HG03521 (cell line): ENCODE data around the gene SFXN3.
"Not testable (repeated sequence)": the region's sequence is repeated elsewhere in the genome, so short reads cannot be mapped to it uniquely, and the experiment has no call there.

ENCODE experiments used
- ATAC-seq: cut with Tn5 transposase; IDR thresholded peaks from one replicate; pipeline ENCODE4 v1.9.1; 2021; ENCODE audit warnings: mild to moderate bottlenecking, moderate library complexity; ENCODE audit not compliant: unreplicated experiment

Gene SFXN3

DNA sequence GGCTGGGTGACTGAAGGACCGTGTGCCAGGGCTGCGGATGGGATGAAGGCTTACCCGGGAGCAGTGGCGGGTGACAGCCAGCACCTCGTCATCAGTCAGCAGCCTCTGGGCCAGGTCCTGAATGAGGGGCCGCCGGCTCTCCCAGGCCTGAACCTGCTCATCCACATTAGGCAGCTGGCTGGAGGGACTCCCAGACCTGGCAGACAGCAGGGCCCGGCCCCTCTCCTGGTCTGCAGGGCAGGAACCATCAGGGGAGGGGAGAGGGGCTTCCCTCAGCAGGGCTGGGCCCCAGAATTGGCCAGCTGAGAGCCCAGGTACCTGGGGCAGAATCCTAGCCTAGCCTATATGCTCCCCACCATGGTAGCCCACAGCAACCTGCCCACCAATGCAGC, 15.5 kb upstream of the SFXN3 start:
- no peak for ATAC-seq

DNA sequence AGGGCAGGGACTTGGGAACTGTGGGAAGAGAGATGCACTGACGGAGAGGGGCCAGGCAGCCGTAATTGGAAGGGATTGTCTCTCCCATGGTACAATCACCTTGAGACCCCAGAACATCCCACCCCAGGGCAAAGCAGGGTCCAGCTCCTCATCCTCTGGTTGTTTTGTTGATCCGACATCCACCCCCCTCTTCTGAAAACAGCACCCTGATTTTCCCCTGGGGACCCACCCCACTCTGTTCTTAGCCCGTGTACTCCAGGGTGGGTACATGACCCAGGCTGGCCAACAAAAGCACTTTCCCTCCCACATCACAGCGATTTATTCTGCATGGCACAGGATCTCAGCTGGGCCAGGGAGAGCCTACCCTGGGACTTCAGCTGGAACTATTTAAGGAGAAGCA, 14.2 kb upstream of the SFXN3 start:
- no peak for ATAC-seq

DNA sequence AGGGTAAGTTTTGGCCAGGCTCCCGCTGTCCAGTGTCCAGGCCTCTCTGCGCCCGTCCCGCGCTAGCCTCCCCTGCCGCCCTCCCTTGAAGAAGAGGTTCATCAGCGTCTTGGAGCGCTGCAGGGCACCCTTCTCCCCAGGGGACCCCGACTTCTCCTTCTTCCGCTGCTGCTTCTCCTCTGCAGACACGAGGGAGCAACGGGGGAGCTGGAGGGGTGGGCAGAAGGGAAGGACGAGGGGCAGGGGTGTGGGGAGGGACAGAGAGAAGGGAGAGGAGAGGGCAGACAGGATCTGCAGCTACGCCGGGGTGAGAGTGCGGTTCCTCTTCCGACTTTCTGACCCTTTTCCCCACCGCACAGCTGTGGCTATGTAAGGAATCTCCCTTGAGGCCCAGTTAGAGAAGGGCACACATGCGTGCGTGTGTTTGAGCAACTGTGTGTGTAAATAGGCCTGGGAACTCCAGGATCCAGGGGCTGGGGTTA, 12.9 kb upstream of the SFXN3 start:
- no peak for ATAC-seq

DNA sequence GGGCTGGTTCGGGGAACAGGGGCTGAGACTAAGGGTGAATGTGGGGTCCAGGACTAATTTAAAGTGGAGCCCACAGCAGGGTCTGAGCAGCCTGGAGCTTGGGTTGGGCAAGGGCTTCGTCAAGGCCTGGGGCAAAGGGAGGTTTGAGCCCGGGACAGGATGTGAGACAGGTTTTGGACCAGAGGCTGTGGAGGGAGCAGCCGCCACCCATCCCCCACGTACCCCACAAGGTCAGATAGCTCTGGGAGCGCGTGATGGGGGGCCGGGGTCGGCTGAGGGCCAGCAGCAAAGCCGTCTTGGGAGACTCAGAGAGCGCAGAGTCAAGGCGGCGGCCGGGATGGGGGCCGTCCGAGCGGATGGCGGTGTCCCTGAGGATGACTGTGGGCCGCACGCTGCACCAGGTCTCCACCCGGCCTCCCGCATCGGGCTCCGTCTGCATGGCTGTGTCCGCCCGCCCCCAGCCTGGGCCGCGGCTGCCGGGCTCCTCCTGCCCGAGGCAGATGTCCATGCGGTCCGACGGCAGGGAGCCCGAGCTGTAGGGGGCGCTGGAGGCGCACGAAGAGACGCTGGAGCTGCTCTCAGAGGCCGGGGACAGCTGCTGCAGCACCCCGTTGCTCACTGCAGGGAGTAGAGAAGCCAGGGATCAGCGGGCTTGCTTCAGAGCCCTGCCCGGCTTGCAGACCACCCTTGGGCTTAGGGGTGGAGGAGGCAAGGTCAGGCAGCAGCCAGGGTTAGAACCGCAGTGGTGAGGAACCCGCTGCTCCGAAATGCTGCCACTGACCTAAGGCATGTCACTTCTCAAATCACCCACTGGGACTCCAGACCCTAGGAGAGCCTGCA, 12.2 kb upstream of the SFXN3 start:
- no peak for ATAC-seq

DNA sequence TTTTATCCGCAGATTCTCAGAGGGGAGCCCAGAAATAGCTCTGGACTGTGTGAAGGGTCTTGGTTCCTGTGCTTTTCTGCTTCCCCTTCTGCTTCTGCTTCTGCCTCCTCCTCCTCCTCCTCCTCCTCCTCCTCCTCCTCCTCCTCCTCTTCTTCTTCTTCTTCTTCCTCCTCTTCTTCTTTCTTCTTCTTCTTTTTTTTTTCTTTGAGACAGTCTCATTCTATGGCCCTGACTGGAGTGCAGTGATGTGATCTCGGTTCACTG, 11.7 kb upstream of the SFXN3 start:
- no peak for ATAC-seq

DNA sequence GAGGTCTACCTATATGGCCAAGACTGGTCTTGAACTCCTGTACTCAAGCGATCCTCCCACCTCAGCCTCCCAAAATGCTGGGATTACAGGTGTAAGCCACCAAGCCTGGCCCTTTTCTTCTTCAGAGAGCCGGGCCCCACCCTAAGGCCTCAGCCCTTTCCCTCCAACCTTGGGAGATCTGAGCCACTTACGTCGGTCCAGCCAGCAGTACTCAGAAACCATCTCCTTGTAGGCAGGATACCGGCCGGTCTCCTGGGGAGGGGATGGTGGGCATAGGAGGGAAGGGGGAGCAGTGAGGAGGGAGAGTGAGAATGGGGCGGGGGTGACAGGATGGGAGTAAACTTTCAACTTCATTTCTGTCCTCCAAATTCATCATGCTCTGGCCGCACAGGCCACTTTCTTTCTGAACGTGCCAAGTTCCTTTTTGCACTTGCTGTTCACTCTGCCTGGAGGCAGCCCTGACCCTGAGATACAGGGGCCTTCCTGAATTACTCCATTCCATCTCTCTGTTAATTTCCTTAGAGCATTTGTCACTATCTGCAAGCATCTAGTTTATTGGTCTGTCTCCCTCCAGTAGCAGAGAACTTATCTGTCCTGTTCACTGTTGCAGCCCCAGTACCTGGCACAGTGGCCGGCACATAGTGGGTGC, 10.5 kb upstream of the SFXN3 start:
- no peak for ATAC-seq

DNA sequence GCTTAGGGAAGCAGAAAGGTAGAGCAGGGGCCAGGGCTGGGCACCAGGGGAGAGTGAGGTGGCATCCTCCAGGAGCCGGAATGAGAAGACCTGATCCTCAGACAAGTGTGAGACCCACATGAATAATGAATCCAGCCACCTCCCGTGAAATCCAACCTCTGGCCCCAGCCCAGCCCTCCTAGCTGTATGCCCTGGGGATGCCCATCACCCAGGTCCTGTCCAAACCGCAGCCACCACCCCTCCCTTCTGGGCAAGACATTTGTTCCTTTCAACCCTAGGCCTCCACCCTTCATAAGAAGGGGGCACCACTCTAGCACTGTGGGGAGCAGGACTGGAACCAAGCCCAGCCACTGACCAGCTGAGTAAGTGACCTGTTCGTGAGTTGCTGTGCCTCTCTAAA, 9.8 kb upstream of the SFXN3 start:
- ATAC-seq: no peak

DNA sequence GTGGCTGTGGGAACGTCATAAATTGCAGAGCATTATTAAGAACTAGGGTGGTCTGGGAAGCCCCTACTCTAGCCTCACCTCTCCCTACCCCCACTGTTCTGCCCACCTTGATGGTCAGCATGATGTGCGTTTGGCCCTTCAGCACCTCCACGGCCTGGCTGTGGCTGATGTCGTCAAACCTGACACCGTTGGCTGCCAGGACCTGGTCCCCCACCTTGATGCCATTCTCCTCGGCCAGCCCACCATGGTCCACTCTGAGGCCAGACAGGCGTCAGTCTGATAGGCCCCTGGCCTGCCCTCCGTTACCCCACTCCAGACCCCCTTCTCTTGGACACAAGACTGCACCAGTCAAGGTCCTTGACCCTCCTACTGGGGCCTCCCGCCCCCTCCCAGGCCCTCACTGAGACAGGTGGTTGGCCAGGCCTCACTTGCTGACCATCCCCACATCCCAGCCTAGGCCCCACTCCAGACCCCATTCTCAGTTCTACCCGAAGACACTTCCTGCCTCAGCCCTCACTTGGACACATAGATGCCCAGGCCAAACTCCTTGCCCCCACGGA, 9.3 kb upstream of the SFXN3 start:
- ATAC-seq: no peak

DNA sequence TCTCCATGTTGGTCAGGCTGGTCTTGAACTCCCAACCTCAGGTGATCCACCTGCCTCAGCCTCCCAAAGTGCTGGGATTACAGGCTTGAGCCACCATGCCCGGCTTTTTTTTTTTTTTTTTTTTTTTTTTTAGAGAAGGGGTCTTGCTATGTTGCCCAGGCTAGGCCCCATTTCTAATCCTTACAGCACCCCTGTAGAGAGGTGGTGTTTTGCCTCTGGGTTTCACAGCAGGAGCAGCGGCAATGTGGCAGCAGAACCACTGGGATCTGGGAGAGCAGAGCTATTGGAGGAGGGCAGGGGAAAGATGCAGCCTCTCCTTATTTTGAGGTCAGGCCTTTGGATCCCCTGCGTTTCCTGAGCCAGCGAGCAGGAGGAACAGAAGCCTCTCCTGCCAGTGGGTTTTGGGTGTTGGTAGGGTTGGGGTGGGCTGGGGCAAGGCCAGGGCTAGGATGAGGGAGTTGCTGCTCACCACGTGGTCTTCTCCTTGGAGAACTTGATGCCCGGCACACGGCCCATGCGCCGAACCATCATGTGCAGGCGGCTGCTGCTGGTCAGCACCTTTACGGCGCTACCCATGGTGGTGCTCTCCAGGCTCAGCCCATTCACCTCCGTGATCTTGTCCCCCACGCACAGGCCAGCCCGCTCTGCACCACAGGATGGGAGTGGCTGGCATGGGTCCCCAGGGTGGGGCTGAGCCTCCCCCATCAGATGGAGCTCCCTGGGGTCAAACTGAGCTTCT, 7.9 kb upstream of the SFXN3 start:
- ATAC-seq: no peak

DNA sequence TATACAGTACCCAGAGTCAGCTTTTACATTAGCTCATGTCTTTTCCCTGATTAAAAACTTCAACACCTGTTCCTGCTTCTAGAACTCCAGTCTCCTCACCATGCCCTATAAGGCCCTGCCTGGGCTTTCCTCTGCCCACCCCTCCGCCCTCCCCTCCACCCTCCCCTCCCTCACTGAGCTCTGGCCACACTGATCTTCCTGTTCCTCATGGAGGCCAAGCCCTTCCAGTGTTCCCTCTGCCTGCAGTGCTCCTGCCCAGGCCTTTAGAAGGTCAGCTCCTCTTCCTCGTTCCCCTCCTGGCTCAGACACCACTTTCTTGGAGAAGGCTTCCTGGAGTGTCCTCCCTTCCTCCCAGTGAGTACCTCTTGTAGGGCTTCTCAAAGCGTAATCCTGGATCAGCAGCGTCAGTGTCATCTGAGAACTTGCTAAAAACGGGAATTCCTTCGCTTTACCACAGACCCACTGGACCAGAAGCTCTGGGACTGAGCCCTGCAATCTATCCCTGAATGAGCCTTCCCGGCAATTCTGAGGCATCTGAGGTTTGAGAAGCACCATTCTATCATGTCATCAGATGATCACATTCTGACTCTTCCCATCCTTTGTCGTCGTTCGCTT, 3.8 kb upstream of the SFXN3 start:
- ATAC-seq: no peak

DNA sequence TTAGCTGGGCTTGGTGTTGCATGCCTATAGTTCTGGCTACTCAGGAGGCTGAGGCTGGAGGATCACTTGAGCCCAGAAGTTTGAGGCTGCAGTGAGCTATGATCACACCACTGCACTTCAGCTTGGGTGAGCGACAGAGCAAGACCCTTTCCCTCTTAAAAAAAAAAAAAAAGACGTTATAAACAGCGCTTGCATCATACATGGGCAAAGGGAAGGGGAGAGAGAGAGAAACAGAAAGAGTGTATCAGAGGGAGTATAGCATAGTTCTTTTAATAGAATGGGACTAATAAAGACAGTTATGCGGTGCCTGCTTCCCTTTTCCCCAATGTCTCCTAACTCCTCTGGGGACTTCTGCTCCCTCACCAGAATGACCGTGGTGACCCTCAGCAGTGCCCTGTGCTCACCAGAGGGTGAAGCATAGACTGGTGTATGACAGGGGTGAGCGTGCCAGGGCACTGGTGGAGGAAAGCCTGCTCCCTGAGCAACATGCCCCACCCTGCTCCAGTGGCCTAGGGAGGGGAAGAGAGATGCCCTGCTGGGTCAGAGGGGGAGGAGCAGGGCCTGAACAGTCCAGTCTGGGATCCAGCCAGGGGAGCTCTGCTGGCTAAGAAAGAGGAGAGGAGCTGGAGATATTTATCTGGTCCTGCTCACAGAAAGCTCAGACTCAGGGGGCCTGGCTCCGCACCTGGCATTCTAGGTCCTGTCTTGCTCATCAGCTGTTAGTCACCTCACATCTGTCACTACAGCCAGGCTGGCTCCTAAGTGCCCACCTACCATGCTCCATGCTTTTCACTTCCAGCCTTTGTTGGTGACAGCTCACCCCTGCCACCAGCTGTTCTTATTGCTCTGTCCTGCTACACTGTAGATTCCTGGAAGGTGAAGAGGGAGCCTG, 2.3 kb upstream of the SFXN3 start:
- ATAC-seq: no peak

DNA sequence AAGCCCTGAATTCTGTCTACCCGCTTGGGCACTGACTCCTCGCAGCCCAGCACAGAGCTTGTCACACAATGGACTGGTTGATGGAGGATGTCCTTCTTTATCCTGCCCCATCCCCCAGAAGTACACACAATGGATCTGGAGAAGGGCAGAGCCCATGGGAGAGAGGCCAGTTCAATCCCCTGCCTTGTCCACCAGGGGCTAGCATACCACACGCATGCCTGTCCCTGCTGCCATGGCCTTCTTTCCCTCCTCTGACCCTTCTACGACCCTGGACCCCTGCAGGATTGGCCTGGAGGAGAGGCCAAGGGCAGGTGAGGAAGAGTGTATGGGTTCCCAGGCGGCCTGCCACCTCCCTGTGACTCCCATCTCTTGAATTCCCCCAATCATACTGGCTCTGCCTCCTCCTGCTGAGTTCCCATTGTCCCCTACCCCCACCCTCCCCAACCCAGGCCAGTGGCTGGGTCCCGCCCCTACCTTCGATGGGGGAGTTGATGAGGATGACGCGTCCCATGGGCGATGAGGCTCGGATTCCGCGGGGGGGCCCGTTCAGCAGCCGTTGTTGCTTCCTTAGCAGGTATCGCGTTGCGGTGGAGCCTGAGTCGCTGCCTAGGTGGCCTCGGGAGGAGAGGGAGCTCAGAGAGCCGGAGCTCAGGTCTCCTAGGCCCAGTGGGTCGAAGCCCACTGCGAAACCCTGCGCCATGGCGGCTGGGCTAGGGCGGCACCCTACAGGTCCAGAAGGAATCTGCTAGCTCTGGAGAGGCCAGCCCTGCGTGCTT, 1.3 kb upstream of the SFXN3 start:
- ATAC-seq: no peak

DNA sequence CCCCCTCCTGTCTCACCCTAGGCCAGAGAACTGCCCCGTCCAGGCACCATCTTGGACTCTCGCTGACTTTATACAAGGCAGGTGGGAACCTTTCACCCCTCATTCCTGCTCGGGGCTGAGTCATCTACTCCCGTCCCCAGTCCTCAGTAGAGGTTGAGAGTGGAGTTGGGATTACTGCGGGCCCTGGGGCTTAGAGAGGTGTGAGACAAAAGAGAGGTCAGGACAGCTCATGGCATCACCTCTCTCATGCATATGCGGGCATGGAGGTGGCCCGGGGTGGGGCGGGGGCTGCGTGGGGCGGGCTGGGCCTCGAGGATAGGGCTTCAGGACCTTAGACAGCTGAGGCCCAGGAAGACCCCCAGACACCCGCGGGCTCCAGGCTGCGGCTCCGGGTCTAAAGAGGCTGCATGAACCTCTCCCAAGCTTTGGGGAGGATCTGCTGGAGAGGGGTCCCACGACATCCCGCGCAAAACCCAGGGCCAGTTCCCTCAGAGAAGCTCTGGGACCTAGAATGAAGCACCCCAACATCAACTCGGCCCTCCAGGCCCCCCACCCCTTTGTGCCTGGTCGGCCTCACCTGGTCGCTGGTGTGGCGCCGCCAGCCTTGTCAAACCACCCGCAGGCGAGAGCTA, 422 bp upstream of the SFXN3 start:
- ATAC-seq: no peak

DNA sequence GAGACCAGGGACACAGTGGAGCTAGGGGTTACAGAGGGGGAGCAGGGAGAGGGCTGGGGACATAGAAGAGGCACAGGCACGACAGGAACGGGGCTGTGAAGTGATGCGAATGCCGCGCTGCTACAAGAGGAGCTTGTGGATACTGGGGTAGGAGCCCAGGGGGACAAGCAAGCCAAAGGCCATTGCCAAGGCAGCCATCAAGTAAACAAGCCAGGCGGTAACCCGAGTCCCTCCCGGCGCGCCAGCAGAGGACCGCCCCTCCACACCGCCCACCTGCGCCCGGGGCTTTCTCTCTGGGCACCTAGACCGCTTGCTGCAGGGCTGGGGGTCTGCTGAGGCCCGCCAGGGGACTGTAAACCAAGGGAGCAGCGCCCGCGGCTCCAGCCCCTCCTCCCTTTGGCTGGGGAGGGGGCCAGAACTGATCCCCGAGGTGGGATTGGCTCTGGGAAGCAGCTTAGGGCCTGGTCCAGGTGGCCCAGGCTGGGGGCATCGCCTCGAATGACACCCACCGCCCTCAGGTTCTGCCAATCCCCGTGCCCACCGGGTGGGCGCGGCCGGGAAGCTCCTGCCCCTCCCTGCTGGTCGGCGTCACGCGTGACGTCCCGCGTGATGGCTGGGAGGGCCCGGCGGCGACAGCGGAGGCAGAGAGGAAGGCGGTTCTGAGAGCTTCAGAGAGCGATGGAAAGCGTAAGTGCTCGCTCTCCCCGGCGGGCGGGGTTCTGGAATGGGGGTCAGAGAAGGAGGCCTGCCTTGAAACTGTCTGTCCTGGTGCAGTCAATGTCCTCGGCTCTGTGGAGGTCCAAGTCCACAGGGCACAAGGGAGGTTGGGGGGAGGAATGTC, 982 bp downstream of the SFXN3 start:
- ATAC-seq: no peak

DNA sequence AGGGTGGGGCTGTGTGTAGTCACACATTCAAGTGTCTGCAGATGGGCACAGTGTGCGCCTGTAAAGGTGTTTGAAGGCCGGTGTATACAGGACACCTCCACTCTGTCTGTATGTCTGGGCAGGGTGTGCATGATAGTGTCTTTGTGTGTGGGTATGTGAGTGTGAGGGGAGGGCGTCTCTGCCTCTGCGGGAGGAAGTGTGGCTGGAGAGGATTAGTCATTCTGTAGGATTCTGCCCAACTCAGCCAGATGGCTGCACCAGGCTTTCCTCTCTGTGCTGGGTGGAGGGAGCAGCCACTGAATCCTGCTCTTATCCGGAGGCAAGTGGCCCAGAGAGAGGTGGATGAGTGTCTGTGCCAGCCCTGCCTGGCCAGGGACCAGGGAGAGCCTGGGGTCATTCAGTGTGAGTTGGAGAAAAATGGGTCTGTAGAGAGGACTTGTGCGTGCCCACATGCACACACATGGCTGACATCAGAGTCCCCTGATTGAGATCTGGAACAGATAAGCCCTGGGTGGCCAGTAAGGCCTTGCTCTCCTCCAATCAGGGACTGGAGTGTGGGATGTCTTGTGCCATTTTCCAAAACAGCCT, 1.7 kb downstream of the SFXN3 start:
- no peak for ATAC-seq

DNA sequence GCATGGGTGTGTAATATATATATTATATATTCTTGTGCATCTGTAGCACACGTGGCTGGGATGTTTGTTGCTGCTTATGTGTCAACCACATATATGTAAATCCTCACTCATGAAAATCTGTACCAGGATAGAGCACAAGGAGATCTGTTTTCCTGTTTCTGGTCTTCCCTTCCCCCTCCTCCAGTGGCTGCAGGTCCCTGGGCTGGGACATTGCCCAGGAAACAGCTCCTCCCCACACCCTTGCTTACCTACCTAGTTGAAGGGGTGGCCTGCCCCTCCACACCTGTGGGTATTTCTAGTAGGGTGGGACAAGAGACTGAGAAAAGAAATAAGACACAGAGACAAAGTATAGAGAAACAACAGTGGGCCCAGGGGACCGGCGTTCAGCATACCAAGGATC, 2.2 kb downstream of the SFXN3 start:
- ATAC-seq: no peak

DNA sequence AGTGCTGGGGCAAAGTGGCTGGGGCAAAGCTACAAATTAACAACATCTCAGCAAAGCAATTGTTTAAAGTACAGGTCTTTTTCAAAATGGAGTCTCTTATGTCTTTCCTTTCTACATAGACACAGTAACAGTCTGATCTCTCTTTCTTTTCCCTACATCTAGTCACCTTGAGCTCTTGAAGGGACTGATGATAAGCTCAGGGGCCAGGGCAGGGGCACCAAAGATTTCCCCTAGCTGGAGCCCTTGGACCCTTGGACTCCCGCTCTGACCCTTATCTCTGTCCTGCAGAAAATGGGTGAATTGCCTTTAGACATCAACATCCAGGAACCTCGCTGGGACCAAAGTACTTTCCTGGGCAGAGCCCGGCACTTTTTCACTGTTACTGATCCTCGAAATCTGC, 3.4 kb downstream of the SFXN3 start:
- ATAC-seq: not testable (repeated sequence)

DNA sequence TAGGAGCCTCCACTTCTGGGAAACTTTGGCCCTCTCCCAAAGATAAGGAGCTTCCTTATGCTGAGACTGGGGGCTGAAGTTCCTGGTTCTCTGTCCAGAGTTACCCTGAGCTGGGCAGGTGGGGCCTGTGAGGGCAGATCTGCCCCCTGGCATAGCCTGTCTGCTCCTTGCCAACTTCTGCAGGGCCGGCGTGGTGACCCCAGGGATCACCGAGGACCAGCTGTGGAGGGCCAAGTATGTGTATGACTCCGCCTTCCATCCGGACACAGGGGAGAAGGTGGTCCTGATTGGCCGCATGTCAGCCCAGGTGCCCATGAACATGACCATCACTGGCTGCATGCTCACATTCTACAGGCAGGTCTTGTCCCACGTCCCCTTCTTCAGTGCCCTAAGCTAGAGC, 4.3 kb downstream of the SFXN3 start:
- no peak for ATAC-seq
